Lower leg skin (tissue), 4 donors: ENCODE data around the gene CD177. TPM values are rescaled to one million over a fixed set of nuclear protein-coding genes. Genes with fewer than 3 reads are reported as not detected.
"Not testable (repeated sequence)": the region's sequence is repeated elsewhere in the genome, so short reads cannot be mapped to it uniquely, and the experiment has no call there.

Experiments
- DNase-seq, 2 donors: peaks; one replicate each; pipeline ENCODE4 v3.0.0-alpha.2; 2019; ENCODE audit warnings: low spot score in 2 of 2
- H3K4me3 ChIP-seq: fragments of 200-600 bp; sonication (generic); 2 replicates; pipeline ENCODE4 v1.5.1; 2017; ENCODE audit warnings: mild to moderate bottlenecking, low read depth; ENCODE audit not compliant: poor library complexity, severe bottlenecking
- POLR2A ChIP-seq, 2 donors: fragments of 450-650 bp; IDR thresholded peaks; one replicate each; pipeline ENCODE4 v1.6.1; 2016 to 2017; ENCODE audit warnings: antibody characterized with exemption in 2 of 2, mild to moderate bottlenecking in 1 of 2, moderate library complexity in 1 of 2
- WGBS, 2 donors: methylation state at CpG; one replicate each; pipeline ENCODE4 v1.1.5; 2018; 5-methylcytosine and 5-hydroxymethylcytosine counted together
- intact Hi-C: fragments of 100-400 bp; cut with DNase I; formaldehyde crosslinking; loops from one replicate; pipeline ENCODE4 v1.15.0; 2023; ENCODE audit warnings: low total_unique reads
- total RNA-seq, 4 donors: library from RNA; depleted of rRNA; stranded (reverse); fragments of >200 nt; gene quantifications; one replicate each; pipeline ENCODE4 v1.1.0, GENCODE V29; 2016
- TF ChIP-seq, protein P1 (sequence below), 3 donors: fragments of 450-650 bp; IDR thresholded peaks; one replicate each; pipeline ENCODE4 v1.5.1; 2016; ENCODE audit warnings: antibody characterized with exemption in 3 of 3, mild to moderate bottlenecking in 3 of 3, moderate library complexity in 2 of 3

Gene CD177
- total RNA-seq, 4 donors from 2014 or later: 0.34 to 0.94 (median 0.63) TPM; not detected in 1

DNA sequence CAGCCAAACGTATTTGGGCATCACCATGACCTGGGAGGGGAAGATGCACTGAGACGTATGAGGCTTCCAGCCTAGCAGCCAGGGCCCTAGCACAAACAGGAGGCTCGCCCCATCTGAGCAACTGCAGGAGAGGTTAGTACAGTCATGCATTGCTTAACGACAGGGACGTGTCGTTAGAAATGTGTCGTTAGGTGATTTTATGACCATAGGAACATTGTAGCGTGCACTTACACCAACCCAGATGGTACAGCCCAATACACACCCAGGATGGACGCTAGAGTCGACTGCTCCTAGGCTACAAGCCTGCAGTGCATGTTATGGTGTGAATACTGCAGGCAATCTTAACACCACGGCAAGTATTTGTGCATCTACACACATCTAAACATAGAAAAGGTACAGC lies 9.3 kb downstream of the CD177 start:
- no peak overlapping the region for H3K4me3 ChIP-seq
- WGBS, 2 donors: 71 to 76% methylated on average over 11 of the region's 11 CpGs
- DNase-seq: no peak
- TF ChIP-seq POLR2A (IDR thresholded peaks at IDR 0.05): no peak
- TF ChIP-seq, protein P1, sequence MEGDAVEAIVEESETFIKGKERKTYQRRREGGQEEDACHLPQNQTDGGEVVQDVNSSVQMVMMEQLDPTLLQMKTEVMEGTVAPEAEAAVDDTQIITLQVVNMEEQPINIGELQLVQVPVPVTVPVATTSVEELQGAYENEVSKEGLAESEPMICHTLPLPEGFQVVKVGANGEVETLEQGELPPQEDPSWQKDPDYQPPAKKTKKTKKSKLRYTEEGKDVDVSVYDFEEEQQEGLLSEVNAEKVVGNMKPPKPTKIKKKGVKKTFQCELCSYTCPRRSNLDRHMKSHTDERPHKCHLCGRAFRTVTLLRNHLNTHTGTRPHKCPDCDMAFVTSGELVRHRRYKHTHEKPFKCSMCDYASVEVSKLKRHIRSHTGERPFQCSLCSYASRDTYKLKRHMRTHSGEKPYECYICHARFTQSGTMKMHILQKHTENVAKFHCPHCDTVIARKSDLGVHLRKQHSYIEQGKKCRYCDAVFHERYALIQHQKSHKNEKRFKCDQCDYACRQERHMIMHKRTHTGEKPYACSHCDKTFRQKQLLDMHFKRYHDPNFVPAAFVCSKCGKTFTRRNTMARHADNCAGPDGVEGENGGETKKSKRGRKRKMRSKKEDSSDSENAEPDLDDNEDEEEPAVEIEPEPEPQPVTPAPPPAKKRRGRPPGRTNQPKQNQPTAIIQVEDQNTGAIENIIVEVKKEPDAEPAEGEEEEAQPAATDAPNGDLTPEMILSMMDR (IDR thresholded peaks at IDR 0.05): no peak
- intact Hi-C loops: no loop called here

DNA sequence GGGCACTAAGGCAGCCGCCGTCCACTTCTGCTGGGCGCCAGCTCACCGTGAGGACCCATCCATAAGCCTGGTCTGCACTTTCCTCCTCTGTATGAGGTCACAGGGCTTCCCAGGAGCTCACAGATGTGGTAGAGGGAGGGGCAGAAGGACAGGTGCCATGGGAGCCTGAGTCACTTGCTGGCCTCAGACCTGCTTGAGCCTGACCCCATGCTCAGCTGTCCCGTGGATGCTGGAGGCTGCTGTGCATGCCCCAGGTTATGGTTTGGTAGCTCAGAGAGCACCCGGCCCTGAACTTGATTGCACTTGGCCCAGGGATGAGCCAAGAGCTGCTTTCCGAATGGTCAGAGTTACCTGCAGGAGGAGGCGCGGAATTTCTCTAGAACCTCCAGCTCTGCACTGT lies 12.2 kb downstream of the CD177 start:
- H3K4me3 ChIP-seq, DNase-seq, intact Hi-C loops: not testable (repeated sequence)
- 82 to 85% methylated on average over 5 of the region's 9 CpGs for WGBS, 2 donors

DNA sequence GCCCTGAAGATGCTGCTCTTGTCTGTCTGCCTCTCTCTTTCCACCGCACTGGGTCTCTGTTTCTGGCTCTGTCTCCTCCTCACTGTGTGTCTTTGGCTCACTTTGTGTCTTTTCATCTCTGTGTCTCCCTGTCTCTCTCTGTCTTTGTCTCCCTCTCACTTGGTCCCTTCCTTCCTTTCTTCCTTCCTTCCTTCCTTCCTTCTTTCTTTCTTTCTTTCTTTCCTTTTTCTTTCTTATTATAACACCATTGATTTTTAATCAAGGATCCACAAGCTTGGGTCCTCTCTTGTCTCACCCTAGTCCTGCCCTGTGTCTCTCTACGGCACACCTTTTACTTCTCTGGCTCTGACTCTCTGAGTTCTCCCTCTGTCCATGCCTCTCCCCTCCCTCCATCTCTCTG lies 14.3 kb downstream of the CD177 start:
- DNase-seq: no peak
- intact Hi-C loops: no loop called here
- TF ChIP-seq, protein P1 (IDR thresholded peaks at IDR 0.05): no peak
- TF ChIP-seq POLR2A (IDR thresholded peaks at IDR 0.05): no peak
- 67 to 87% methylated on average over 2 of the region's 2 CpGs for WGBS, 2 donors
- no peak overlapping the region for H3K4me3 ChIP-seq

DNA sequence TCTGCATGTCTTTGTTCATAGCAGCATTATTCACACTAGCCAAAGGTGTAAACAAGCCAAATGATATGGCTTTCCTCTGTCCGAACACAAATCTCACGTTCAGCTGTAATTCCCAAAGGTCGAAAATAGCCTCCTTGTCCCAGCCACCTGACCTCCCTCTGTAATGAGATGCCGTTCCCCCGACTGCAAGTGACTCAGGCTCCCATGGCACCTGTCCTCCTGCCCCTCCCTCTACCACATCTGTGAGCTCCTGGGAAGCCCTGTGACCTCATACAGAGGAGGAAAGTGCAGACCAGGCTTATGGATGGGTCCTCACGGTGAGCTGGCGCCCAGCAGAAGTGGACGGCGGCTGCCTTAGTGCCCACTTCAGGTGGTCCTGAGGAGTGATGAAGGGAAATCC lies 15.4 kb downstream of the CD177 start:
- H3K4me3 ChIP-seq, DNase-seq, intact Hi-C loops: not testable (repeated sequence)
- WGBS, 2 donors: 48% methylated on average over 5 to 7 of the region's 9 CpGs

DNA sequence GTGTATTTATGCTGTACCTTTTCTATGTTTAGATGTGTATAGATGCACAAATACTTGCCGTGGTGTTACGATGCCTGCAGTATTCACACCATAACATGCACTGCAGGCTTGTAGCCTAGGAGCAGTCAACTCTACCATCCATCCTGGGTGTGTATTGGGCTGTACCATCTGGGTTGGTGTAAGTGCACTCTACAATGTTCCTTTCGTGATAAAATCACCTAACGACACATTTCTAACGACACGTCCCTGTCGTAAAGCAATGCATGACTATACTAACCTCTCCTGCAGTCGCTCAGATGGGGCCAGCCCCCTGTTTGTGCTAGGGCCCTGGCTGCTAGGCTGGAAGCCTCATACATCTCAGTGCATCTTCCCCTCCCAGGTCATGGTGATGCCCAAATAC lies 18.4 kb downstream of the CD177 start:
- TF ChIP-seq POLR2A (IDR thresholded peaks at IDR 0.05): no peak
- TF ChIP-seq, protein P1 (IDR thresholded peaks at IDR 0.05): no peak
- WGBS, 2 donors: 66 to 79% methylated on average over 8 of the region's 8 CpGs
- intact Hi-C loops: no loop called here
- no peak overlapping the region for H3K4me3 ChIP-seq
- DNase-seq: no peak

DNA sequence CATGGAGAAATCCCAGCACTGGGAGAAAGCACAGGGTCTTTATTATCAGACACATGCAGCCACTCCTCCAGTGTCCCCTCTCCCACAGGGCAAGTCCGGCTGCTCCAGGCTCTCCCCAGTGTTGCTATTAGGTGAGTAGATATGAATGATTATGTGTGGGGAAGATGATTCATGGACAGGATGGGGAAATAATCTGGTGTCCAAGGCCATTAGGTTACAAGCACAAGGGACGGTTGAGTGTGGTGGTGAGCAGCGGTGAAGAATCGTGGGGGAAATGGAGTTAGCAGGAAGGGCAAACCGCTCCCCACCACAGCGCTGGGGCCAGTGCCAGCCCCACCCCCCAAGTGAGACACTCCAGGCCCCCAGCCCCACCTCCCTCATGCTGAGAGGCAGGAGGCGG lies 19.0 kb downstream of the CD177 start:
- WGBS, 2 donors: 73 to 88% methylated on average over 7 of the region's 7 CpGs
- DNase-seq: no peak
- intact Hi-C loops: no loop called here
- no peak overlapping the region for H3K4me3 ChIP-seq
- no peak for TF ChIP-seq POLR2A (IDR thresholded peaks at IDR 0.05)
- TF ChIP-seq, protein P1 (IDR thresholded peaks at IDR 0.05): no peak

DNA sequence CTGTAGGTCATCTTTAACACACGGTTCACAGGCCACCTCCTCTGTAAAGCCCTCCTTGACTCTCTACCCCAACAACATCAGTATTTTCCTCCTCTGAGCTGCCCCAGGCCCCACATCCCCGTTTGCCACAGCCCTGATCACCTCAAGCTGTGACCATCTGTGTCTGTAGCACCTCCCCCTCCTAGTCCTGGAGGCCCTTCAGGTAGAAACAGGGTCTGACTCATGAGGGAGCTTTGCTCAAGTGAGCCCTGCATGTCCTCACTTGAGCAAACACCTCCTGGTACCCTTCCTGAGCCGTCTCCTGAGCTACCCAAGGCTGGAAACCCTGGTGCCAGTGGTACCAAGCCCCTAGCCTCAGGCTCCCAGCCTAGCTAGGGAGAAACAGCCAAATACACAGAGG lies 24.1 kb downstream of the CD177 start:
- no CpG with 5 or more reads among the region's 3 CpGs for WGBS, 2 donors
- intact Hi-C loops, H3K4me3 ChIP-seq, DNase-seq: not testable (repeated sequence)
